Retina (tissue), 1 donor: ENCODE results near the gene MROH7.

Experiments
- DNase-seq: peaks from one replicate; pipeline ENCODE4 v3.0.0-alpha.2; 2016

Gene MROH7

GRCh38 chr1:54701066-54701465, 59.5 kb downstream of the MROH7 start:
- DNase-seq: no peak

- no peak for DNase-seq
Measured at GRCh38 chr1:54701996-54702395, 60.4 kb downstream of the MROH7 start.

GRCh38 chr1:54703471-54703870, 61.9 kb downstream of the MROH7 start:
- no peak for DNase-seq

DNA sequence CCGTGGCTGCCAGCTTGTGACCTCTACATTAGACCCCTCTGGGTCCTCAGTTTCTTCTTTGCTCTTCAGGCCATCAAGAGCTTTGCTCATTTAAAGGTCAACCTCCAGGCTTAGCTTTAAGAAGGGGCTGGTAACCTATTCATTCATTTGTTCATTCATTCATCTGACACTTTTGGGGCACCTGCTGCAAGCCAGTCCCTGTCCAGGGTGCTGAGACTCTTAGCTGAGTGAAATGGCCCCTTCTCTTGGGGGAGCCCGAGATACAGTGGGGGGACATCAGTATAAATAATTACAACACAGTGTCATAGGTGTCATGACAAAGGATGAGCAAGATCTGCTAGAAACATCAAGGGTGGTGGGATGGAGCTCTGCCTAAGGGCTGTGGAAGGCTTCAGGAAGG, 63.6 kb downstream of the MROH7 start:
- no peak for DNase-seq

- DNase-seq: no peak
Measured at GRCh38 chr1:54706419-54706818, 64.8 kb downstream of the MROH7 start.

DNA sequence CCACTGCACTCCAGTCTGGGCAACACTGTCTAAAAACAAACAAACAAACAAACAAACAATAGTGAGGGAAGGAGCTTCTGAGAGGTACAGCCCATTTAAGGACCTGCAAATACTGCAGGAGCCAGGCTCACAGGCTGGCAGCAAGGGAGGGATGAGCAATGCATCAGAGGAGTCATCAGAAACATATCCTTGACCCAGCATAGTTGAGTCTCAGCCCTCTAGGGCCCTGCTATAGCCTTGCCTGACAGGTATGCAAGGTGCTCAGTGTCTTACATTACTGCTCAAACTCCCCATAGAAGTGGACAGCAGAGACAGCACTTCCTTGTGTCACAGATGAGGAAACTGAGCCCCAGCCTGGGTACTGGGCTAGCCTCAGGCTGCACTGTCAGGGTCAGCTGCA, 66.8 kb downstream of the MROH7 start:
- no peak for DNase-seq

- DNase-seq: no peak
Measured at GRCh38 chr1:54709547-54710292, 68.1 kb downstream of the MROH7 start.

- DNase-seq: no peak
Measured at GRCh38 chr1:54710434-54710833, 68.8 kb downstream of the MROH7 start.

DNA sequence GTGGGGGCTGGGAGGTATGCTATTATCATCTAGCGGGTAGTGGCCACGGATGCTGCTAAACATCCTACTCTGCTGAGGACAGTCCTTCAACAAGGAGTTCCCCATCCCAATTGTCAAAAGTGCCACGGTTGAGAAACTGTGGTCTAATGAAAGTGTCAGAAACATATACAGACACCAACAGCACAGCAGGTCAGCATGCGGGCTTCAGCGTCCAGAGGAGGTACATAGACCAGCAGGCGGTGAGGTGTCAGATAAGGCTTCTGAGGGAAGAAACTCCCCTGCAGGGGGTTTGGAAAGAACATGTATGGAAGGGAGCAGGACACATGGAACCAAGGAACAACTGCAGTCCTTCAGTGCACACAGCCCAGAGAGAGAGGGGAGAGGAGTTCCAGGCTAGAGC, 69.3 kb downstream of the MROH7 start:
- DNase-seq: no peak

- no peak for DNase-seq
Measured at GRCh38 chr1:54711536-54711935, 70.0 kb downstream of the MROH7 start.

GRCh38 chr1:54714881-54715492, 73.4 kb downstream of the MROH7 start:
- no peak for DNase-seq

- DNase-seq: peak; percentile 96
Measured at GRCh38 chr1:54715493-54716298, 74.1 kb downstream of the MROH7 start, which contains the start of gene TTC4. TTC4 (plus strand) TSS chr1:54715861; CDS start chr1:54715909, 48 bp downstream.

GRCh38 chr1:54716299-54717047, 74.9 kb downstream of the MROH7 start:
- DNase-seq: no peak

DNA sequence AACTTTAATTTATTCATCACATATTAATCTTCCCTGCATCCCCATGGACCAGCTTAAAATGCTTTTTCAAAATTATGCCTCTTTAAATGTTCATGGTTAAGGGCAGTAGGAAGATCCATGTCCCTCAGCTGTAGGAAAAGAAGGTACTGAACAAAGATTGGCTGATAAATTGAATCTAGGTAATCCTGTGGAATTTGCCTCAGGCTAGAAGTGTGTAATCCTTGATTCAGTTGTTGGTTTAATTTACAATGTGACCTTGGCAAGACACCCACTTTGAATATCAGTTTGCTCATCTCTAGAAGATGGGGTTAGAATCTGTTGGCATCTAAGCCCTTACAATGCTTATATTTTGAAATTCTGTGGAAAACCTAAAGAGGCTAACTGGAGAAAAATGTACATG, 80.1 kb downstream of the MROH7 start:
- DNase-seq: no peak

- DNase-seq: no peak
Measured at GRCh38 chr1:54723985-54724384, 82.4 kb downstream of the MROH7 start.

DNA sequence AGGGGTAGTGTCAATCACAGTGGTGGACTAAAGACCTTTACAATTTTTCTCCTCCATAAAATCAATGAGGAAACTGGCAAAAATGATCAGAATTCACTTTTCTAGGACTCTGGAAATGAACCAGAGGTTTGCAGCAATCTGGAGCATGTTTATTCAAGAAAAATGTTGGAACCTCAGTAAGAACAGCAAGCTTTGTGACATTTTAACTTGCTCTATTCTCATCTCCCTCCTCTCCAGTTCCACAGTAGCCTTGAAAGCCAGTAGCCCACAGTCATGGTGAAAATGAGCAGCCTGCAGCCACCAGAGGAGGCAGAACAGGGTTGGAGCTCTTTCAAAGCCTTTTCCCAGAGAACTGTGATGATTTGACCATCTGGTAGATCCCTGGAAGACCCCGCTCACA, 83.2 kb downstream of the MROH7 start:
- DNase-seq: no peak

GRCh38 chr1:54728027-54728426, 86.4 kb downstream of the MROH7 start:
- DNase-seq: no peak

GRCh38 chr1:54736685-54737084, 95.1 kb downstream of the MROH7 start:
- no peak for DNase-seq

- DNase-seq: no peak
Measured at GRCh38 chr1:54738244-54738643, 96.7 kb downstream of the MROH7 start.

DNA sequence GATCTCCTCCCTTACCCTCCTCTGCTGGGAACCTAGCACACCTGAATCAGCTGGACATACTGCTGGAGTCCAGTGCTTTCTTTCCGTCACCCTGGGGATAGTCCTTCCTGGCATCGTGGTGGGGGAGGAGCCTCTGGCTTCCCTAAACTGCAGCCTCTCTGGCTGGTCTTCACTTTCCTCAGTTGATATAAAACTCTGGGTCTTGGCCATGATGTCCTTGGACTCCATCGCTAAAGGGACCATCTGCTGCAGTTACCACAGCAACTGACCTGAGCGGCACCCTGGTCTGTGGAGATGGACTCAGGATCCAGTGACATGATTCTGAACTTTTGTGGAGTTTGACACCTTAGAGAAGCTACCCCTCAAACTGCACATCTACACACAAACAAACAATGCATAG, 99.9 kb downstream of the MROH7 start:
- no peak for DNase-seq

DNA sequence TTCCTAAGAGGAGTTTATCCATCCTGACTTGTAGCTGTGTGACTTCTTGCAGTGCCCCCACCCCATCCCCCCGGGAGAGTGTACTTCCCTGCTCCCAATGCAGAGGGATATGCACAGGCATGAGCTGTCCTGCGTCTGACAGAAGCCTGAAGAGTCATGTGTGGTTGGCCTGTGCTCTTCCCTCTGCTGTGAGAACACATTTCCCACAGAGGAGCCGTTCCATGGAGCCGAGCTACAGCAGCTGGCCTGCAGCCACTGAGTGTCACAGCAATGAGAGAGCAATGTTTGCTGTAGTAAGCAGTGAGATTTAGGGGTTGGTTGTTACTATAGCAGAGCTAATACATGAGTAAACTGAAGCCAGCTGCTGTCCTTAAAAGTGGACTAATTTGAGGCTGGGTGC, 100.7 kb downstream of the MROH7 start:
- DNase-seq: no peak

GRCh38 chr1:54743416-54744226, 102.0 kb downstream of the MROH7 start:
- no peak for DNase-seq
